Heart left ventricle (tissue), 13 donors: ENCODE results near the gene OSBP2.

ENCODE experiments used
- POLR2A ChIP-seq, 2 donors: fragments of 450-650 bp; IDR thresholded peaks; one replicate each; pipeline ENCODE4 v1.6.1; 2017; ENCODE audit warnings: antibody characterized with exemption in 2 of 2, mild to moderate bottlenecking in 2 of 2, moderate library complexity in 2 of 2
- TF ChIP-seq, protein P1 (sequence below), 12 donors: fragments of 200-600 bp; sonication (generic) in 4 of 12; IDR thresholded peaks; one replicate each; pipeline versions ENCODE4 v1.5.0 to v1.8.0; 2018 to 2022; ENCODE audit warnings: antibody characterized with exemption in 12 of 12, mild to moderate bottlenecking in 5 of 12
- donor health status: ischemic (EF 13 %, LVEDD 7.1; RV severe dilation, severe dysfunction).
- donor health status: DM: no; HTN: yes; CAD: no.
- donor health status: DM: no; HTN: no; CAD: no.
- donor health status: ischemic (EF 25% LVEDD 6.9; RV normal size, moderate dysfunction).
- donor health status: ischemic (EF 25% LVEDD 5.7; RV mildly dilated, moderate dysfunction).
- donor health status: ischemic (EF 35%, LVEDD 5.7; RV mildly dilated, moderate dysfunction).
- donor health status: nonischemic (EF 11% LVEDD 7.7; RV severe dilation, severe dysfunction).
- donor health status: DM: yes; HTN: yes; CAD: no.
- donor health status: PGD.
- donor health status: ischemic (EF 29% LVEDD 5.4; RV normal size, mild dysfunction).
- donor health status: nonischemic (EF 23%, LVEDD 6.1; RV moderate dilation, normal function).

DNA sequence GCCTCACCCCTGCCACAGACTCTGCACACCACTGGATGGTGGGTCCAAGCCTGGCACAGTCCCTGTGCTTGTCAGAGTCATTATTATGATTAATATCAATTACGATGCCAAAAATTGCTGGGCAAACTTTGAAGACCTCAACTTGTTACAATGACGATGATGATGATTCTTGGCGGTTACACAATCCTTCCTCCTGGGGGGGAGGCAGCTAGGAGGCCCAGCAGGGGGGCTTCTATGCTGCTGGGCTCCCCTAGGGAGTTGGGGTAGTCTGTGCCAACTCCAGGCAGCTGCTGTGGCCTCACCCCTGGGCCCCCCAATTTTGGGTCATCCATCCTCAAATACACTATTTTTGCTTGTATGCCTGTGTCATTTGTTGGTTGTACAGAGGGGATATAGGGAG, 47.1 kb upstream of the OSBP2 start:
- TF ChIP-seq POLR2A (IDR thresholded peaks at IDR 0.05) = no peak
- TF ChIP-seq, protein P1, sequence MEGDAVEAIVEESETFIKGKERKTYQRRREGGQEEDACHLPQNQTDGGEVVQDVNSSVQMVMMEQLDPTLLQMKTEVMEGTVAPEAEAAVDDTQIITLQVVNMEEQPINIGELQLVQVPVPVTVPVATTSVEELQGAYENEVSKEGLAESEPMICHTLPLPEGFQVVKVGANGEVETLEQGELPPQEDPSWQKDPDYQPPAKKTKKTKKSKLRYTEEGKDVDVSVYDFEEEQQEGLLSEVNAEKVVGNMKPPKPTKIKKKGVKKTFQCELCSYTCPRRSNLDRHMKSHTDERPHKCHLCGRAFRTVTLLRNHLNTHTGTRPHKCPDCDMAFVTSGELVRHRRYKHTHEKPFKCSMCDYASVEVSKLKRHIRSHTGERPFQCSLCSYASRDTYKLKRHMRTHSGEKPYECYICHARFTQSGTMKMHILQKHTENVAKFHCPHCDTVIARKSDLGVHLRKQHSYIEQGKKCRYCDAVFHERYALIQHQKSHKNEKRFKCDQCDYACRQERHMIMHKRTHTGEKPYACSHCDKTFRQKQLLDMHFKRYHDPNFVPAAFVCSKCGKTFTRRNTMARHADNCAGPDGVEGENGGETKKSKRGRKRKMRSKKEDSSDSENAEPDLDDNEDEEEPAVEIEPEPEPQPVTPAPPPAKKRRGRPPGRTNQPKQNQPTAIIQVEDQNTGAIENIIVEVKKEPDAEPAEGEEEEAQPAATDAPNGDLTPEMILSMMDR (IDR thresholded peaks at IDR 0.05) = no peak
